Body of pancreas (tissue), 4 donors: Measurements from ENCODE around the gene CSF2RB. TPM values are rescaled to one million over a fixed set of nuclear protein-coding genes. Genes with fewer than 3 reads are reported as not detected.

Experiments
- ATAC-seq: fragments of 150-250 bp; one replicate; pipeline ENCODE4 v1.9.1; 2016
- DNase-seq, 4 donors: peaks; one replicate each; pipeline ENCODE4 v3.0.0-alpha.2; 2019
- H3K27ac ChIP-seq, 4 donors: fragments of 200-600 bp; sonication (generic); 1 replicate in 3 of 4; 2 replicates in 1 of 4; pipeline versions ENCODE4 v1.5.1 to v1.6.1; 2016 to 2019; ENCODE audit warnings: mild to moderate bottlenecking in 1 of 4, mixed read lengths in 1 of 4, moderate library complexity in 1 of 4
- H3K27me3 ChIP-seq, 2 donors: fragments of 200-600 bp; sonication (generic); one replicate each; pipeline ENCODE4 v1.6.0; 2016; ENCODE audit warnings: mild to moderate bottlenecking in 1 of 2
- H3K36me3 ChIP-seq, 2 donors: fragments of 200-600 bp; sonication (generic); replicated peaks in 1 of 2; 2 replicates each; pipeline ENCODE4 v1.5.1; 2016; ENCODE audit warnings: low read depth in 2 of 2; ENCODE audit not compliant: insufficient read depth in 1 of 2
- H3K4me1 ChIP-seq: fragments of 200-600 bp; sonication (generic); one replicate; pipeline ENCODE4 v1.6.0; 2016
- H3K4me3 ChIP-seq, 2 donors: fragments of 200-600 bp; sonication (generic); 1 replicate in 1 of 2; 2 replicates in 1 of 2; pipeline ENCODE4 v1.5.1; 2016 to 2019
- H3K9me3 ChIP-seq, 3 donors: fragments of 200-600 bp; sonication (generic); 1 replicate in 2 of 3; 2 replicates in 1 of 3; pipeline ENCODE4 v1.5.1; 2016
- POLR2A ChIP-seq, 3 donors: fragments of 450-650 bp; IDR thresholded peaks; one replicate each; pipeline ENCODE4 v1.6.1; 2016; ENCODE audit warnings: antibody characterized with exemption in 3 of 3, mild to moderate bottlenecking in 2 of 3
- WGBS, 2 donors: methylation state at CpG; one replicate each; pipeline ENCODE4 v1.1.5; 2017; 5-methylcytosine and 5-hydroxymethylcytosine counted together
- intact Hi-C: fragments of 100-400 bp; cut with DNase I; formaldehyde crosslinking; loops from one replicate; pipeline ENCODE4 v1.15.1; 2023
- total RNA-seq, 2 donors: library from RNA; depleted of rRNA; stranded (reverse); fragments of >200 nt; gene quantifications; one replicate each; pipeline ENCODE4 v1.1.0, GENCODE V29; 2016
- TF ChIP-seq, protein P1 (sequence below), 7 experiments: fragments of 450-650 bp in 4 of 7; fragments of 200-600 bp in 3 of 7; sonication (generic) in 3 of 7; IDR thresholded peaks; one replicate each; pipeline ENCODE4 v1.5.1; 2016 to 2019; ENCODE audit warnings: antibody characterized with exemption in 7 of 7

Gene CSF2RB
- total RNA-seq, 2 donors from 2014 or later = 2.0 to 2.9 TPM

DNA sequence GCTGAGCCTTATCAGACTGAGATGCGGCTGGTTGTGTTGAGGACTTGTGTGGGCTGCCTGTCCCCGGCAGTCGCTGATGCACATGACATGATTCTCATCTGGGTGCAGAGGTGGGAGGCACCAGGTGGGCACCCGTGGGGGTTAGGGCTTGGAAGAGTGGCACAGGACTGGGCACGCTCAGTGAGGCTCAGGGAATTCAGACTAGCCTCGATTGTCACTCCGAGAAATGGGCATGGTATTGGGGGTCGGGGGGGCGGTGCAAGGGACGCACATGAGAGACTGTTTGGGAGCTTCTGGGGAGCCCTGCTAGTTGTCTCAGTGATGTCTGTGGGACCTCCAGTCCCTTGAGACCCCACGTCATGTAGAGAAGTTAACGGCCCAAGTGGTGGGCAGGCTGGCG is 25.5 kb downstream of the CSF2RB start:
- DNase-seq (no peak), ATAC-seq (no peak)
- TF ChIP-seq, protein P1, sequence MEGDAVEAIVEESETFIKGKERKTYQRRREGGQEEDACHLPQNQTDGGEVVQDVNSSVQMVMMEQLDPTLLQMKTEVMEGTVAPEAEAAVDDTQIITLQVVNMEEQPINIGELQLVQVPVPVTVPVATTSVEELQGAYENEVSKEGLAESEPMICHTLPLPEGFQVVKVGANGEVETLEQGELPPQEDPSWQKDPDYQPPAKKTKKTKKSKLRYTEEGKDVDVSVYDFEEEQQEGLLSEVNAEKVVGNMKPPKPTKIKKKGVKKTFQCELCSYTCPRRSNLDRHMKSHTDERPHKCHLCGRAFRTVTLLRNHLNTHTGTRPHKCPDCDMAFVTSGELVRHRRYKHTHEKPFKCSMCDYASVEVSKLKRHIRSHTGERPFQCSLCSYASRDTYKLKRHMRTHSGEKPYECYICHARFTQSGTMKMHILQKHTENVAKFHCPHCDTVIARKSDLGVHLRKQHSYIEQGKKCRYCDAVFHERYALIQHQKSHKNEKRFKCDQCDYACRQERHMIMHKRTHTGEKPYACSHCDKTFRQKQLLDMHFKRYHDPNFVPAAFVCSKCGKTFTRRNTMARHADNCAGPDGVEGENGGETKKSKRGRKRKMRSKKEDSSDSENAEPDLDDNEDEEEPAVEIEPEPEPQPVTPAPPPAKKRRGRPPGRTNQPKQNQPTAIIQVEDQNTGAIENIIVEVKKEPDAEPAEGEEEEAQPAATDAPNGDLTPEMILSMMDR (IDR thresholded peaks at IDR 0.05) = no peak
- no peak for TF ChIP-seq POLR2A (IDR thresholded peaks at IDR 0.05)
- WGBS, 2 donors = 82 to 83% methylated on average over 13 of the region's 13 CpGs
- Histone ChIP-seq H3K4me3 (no peak overlapping the region), H3K27ac (no peak overlapping the region), H3K9me3 (no peaks in the 10 kb centered on the region), H3K36me3 (no peaks in the 10 kb centered on the region), H3K4me1 (no peaks in the 10 kb centered on the region), H3K27me3 (no peaks in the 10 kb centered on the region)
- intact Hi-C loops = no loop called here

DNA sequence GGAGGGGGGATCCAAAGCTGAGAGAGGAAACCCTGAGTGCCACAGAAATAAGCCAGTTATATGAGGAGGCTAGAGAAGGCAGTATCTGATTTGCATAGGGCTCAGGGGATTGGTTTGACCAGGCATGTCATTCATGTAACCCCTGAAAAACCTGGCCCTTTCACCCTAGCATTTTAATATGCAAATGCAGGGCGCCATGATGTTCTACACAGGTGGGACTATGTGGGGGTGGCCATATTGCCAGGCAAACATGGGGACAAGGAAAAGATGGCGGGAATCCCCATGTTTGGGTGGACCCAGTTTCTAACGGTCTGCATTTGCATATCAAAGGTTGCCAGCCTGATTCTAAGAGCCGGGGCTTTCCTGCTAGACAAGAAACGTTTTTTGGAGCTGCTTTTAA is 27.2 kb downstream of the CSF2RB start:
- intact Hi-C loops = no loop called here
- WGBS, 2 donors = 54 to 60% methylated on average over 5 of the region's 5 CpGs
- Histone ChIP-seq H3K36me3 (no peaks in the 10 kb centered on the region), H3K27ac (no peak overlapping the region), H3K4me3 (no peak overlapping the region), H3K4me1 (no peaks in the 10 kb centered on the region), H3K9me3 (no peaks in the 10 kb centered on the region), H3K27me3 (no peaks in the 10 kb centered on the region)
- no peak for DNase-seq
- TF ChIP-seq, protein P1 (IDR thresholded peaks at IDR 0.05) = no peak
- no peak for TF ChIP-seq POLR2A (IDR thresholded peaks at IDR 0.05)
- no peak for ATAC-seq

DNA sequence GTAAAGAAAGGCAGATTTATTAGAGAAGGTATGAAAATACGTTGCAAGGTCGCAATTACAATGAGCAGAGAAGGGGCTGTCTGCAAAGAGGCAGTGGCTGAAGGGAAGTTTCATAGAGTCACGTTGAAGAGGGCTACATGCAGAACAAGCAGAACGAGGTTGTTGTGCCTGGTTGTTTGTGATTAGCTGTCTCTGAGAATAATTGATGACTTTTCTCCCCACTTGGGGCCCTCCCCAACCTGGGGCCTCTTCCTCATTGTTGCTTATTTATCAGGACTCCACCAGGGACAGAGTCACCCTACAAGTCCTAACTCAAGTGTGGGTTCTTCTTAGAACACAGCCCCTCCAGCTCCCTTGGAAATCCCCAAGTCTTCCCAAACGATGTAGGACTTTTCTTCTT is 29.1 kb downstream of the CSF2RB start:
- no peaks in the 10 kb centered on the region for H3K4me1 ChIP-seq
- WGBS, 2 donors = 22 to 31% methylated on average over 5 of the region's 5 CpGs
- H3K27ac ChIP-seq = no peak overlapping the region
- TF ChIP-seq, protein P1 (IDR thresholded peaks at IDR 0.05) = no peak
- TF ChIP-seq POLR2A (IDR thresholded peaks at IDR 0.05) = no peak
- H3K36me3 ChIP-seq = no peaks in the 10 kb centered on the region
- no peaks in the 10 kb centered on the region for H3K9me3 ChIP-seq
- intact Hi-C loops = no loop called here
- no peak overlapping the region for H3K4me3 ChIP-seq
- ATAC-seq (no peak), DNase-seq (no peak)
- H3K27me3 ChIP-seq = no peaks in the 10 kb centered on the region

DNA sequence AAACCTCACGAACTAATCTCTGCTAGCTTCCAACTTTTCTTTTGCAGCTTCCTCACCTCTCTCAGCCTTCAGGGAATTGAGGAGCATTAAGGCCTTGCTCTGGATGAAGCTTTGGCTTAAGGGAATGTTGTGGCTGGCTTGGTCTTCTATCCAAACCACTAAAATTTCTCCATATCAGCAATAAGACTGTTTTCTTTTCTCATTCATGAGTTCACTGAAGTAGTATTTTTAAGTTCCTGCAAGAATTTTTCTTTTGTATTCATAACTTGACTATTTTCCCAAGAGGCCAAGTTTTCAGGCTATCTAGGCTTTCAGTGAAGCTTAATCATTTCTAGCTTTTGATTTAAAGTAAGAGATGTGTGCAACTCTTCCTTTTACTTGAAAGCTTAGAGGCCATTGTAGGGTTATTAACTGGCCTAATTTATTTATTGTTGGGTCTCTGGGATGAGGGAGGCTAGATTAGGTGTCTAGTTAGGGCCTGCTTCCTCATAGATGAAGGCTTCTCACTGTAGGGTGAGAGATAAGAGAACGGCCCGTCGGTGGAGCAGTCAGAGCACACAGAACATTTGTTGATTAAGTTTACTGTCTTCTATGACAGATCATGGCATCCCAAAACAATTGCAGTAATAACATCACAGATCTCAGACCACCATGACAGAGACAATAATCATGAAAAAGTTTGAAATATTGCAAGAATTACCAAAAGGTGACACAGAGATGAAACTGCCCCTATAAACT is 33.2 kb downstream of the CSF2RB start:
- Histone ChIP-seq H3K36me3 (no peaks in the 10 kb centered on the region), H3K4me1 (no peaks in the 10 kb centered on the region), H3K4me3 (no peak overlapping the region), H3K27me3 (no peaks in the 10 kb centered on the region), H3K27ac (no peak overlapping the region), H3K9me3 (no peaks in the 10 kb centered on the region)
- DNase-seq (no peak), ATAC-seq (no peak)
- TF ChIP-seq POLR2A (IDR thresholded peaks at IDR 0.05) = no peak
- TF ChIP-seq, protein P1 (IDR thresholded peaks at IDR 0.05) = no peak
- intact Hi-C loops = no loop called here
- 39 to 44% methylated on average over 4 of the region's 4 CpGs for WGBS, 2 donors
